SK-MEL-5 (cell line): ENCODE measurements around the gene RNF123. TPM values are rescaled to one million over a fixed set of nuclear protein-coding genes. Genes with fewer than 3 reads are reported as not detected.
A peak's percentile ranks its signal among the peaks of the same experiment; 100 is the strongest.
"Not testable (repeated sequence)": the region's sequence is repeated elsewhere in the genome, so short reads cannot be mapped to it uniquely, and the experiment has no call there.

Experiments
- DNase-seq: peaks from one replicate; pipeline ENCODE4 v3.0.0-alpha.2; 2016; ENCODE audit warnings: low read depth, low spot score
- in situ Hi-C: cut with HindIII; loops from 2 replicates; pipeline ENCODE4 v1.10.0; 2016; ENCODE audit warnings: low sequenced_read_pairs, high pct_unique_total_duplicates, low pct_unique_long_range_greater_than_20kb
- total RNA-seq: library from RNA; depleted of rRNA; stranded (reverse); fragments of >200 nt; shearing (Covaris generic); gene quantifications from 2 replicates; pipeline ENCODE4 v1.2.3, GENCODE V29; 2014

RNF123 gene
- total RNA-seq, 1 experiment from 2014 or later, result 33.5 TPM

DNA sequence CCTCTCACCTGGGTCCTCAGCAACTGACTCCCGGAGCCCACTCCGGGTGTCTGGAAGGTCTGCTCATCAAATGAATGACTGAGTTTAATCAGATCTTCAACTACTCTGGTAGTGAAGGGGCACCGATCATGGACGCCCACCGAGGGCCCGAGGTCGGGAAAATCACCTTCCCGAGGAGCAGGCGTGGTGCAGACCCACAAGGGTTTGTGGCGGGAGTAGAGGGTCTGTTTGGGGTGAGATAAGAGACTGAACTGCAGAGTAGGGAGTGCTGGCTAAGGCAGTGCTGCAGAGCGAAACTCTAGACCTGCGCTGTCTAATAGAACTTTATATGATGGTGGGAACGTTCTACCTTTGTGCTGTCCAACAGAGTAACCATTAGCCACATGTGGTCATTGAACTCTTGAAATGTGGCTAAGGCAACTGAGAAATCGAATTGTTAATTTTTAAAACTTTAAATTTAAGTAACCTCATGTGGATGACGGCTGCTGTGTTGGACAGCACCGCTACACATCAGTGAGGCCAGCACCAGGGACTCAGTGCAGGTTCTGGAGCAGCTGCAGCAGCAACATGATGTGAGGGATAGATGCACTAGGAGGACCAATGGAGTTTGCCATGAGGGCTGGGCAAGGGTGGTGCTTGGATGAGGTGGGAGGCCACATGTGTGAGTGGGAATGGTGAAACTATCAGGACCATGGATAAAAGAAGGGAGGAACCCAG is 709 bp downstream of the RNF123 start:
- in situ Hi-C loops, DNase-seq: not testable (repeated sequence)

DNA sequence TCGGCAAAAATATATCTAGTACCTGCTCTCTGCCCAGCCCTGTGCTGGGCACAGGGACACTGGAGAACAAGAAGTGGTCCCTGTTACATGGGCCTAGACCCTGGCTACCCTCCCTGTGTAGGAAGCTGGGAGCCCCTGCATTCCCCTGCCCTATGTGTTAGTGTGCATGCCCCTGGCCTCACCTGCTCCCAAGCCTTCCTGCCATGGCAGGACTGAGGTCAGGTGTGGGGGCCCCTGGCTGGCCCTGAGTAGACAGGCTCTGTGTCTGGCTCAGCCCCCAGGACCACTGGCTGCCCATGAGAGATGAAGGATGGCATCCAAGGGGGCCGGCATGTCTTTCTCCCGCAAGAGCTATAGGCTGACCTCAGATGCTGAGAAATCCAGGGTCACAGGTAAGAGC is 1.5 kb downstream of the RNF123 start:
- in situ Hi-C loops, DNase-seq: not testable (repeated sequence)

DNA sequence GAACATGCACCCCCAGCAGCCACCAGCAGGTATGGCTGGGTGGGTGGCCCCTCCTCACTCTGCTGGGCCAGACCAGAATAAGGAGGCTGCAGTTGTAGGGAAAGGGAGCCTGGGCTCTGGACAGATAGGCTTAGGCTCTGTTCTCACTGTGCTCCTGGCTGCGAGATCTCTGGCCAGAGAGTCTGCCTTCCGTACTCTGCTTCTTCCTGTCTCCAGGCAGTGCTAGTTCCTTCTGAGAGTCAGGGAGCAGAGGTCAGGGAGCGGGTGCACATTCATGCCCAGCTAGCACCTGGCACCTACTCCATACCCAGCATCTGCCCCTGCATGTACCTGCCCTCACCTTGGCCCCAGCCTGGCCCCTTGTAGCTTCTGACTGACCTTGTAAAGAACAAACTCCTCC is 2.1 kb downstream of the RNF123 start:
- DNase-seq, in situ Hi-C loops: not testable (repeated sequence)

DNA sequence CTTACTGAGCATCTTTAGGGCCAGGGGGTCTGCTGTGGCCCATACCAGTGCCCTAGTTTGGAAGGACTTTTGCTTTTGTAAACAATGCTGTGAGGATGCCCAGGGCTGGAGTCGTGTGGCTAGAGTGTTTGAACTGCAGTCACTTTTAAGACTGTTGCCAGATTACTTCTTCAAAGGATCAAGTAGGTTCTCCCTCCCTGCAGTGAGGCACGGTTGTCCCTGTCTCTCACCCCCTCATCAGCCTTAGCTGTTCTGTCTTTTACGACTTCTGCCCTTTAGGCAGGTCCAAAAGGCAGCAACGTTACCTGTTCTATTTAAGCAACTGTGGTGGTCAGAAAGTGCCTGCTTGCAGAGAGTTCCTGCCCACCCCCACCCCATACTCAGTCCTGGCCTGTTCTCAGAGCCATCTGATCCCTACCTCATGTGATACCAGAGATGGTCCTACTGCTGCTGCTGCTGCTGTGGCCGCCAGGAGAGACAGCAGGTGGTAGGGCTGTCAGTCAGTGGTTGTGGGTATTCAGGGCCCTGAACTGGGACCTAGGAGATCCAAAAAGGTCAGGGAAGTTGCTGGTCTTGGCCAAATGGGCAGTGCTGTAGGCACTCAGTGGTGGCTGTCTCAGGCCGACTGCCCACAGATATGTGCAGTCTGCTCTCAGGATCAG is 5.2 kb downstream of the RNF123 start:
- in situ Hi-C loops, result not testable (repeated sequence)

DNA sequence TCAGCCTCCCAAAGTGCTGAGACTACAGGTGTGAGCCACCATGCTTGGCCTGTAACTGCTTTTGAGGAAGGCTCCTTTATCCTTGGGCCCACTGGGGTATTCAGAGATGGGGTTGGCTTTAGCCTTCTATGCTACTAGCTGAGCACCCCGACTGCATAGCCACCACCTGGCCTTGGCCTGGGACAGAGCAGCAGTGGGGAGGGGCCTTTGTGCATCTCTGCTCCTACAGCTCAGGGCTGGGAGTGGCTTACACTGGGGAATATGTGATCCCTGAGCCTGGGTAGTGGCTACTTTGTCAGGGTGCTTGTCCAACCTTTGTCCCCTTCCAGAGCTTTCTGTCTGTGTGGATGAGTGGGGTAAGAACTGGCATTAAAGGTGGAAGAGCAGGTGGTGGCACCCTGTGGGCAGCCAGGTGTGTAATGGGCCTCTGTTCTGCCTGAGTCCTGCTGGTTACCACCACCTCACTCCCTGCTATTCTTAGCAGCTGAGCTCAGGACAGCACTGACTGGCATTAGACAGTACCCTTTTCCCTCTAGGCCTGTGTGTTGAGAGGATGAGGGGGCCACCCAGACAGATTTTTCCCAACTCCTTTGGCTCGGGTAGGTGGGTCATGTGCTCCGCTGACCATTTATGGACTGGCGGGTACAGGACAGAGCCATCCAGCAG is 6.1 kb downstream of the RNF123 start:
- in situ Hi-C loops, DNase-seq: not testable (repeated sequence)

More for the DNA sequence above, 5.2 kb downstream of the RNF123 start:
- DNase-seq, result not testable (repeated sequence)

DNA sequence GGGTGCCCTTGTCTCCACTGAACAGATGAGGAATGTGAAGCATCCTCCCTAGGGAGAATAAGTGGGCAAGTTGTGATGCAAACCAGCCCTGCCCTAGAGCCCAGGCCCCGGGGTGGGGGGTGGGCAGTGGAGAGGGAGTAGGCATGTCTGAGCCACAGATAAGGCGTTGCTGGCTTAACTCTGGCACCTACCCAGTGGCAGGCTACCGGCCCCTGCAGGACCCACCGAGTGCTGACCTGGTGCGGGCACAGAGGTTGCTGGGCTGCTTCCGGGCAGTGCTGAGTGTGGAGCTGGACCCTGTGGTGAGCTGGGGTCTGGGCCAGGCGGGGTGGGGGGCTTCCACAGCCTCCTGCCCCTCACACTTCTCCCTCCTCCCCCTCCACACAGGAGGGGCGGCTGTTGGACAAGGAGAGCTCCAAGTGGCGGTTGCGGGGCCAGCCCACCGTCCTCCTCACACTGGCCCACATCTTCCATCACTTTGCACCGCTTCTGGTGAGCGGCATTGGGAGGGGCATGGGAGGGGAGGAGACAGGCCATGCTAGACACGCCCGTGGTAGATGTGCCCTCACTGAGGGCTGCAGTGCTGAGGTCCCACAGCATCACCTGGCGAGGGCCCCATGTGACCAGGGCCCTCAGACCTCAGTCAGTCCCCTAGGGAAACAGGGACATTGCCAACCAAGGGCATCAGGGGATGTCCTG is 10.1 kb downstream of the RNF123 start:
- in situ Hi-C loops, result no loop called here
- no peak for DNase-seq

DNA sequence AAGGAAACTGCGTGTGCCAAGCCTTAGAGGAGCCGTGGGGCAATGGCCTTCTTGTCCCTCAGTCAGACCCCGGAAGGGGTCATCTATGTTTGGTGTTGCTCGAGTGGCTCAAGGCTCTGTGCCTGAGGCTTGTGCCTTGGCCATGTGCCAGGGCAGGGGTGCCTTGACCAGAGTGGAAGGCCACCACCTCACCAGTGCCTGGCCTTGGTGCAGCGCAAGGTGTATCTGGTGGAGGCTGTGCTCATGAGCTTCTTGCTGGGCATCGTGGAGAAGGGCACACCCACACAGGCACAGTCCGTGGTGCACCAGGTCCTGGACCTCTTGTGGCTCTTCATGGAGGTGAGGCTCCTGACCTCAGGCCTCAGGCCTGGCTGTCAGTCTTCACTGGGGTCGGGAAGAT is 10.7 kb downstream of the RNF123 start:
- no peak for DNase-seq
- in situ Hi-C loops, result no loop called here

DNA sequence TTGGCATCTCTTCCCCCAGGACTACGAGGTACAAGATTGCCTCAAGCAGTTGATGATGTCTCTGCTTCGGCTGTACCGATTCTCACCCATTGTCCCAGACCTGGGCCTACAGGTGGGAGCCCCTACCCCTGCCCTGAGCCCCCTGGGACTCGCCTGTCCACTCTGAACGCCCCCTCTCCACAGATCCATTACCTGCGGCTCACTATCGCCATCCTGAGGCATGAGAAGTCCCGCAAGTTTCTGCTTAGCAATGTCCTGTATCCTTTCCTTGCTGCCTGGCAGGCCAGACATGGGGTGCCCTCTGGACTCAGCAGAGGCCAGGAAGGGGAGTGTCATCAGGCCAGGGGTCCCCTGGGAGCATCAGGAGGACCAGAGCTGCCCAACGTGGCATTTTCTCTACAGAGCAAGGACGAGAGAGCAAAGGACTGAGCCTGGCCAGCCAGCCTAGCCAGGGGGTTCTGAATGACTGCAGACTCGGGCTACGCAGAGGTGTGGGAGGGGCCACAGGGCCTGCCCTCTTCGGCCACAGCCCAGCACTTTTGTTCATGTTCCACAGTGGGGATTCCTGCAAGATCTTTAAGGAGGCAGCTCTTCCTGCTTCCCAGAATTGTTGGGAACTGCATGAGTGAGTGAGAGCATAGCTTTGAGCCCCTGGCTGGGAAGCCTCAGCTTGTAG is 11.2 kb downstream of the RNF123 start:
- DNase-seq, result peak; percentile 24
- in situ Hi-C loops, result no loop called here

DNA sequence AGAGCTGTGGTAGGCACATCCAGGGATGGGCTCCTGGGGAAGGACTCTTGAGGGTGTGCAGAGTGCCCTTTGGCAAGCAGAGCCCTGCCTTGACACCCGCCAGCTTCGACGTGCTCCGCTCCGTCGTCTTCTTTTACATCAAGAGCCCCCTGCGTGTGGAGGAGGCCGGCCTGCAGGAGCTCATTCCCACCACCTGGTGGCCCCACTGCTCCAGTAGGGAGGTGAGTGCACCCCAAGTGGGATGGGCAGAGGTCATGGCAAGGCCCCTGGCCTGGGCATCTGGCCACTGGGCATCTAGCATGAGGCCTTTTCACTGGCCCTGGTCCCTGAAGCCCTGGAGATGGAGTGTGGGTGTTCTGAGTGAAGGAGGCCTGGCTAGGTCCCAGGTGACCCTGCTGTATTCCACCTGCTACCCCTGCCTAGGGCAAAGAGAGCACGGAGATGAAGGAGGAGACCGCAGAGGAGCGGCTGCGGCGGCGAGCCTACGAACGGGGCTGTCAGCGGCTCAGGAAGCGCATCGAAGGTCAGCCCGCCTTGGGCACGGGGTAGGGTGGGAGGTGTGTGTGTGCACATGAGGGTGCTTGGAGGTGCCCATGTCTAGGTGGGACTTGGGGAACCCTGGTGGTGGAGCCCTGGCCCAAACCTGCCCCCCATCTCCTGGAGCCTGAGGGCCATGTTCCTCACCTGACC is 12.2 kb downstream of the RNF123 start:
- DNase-seq, result peak; percentile 27
- in situ Hi-C loops, result no loop called here

DNA sequence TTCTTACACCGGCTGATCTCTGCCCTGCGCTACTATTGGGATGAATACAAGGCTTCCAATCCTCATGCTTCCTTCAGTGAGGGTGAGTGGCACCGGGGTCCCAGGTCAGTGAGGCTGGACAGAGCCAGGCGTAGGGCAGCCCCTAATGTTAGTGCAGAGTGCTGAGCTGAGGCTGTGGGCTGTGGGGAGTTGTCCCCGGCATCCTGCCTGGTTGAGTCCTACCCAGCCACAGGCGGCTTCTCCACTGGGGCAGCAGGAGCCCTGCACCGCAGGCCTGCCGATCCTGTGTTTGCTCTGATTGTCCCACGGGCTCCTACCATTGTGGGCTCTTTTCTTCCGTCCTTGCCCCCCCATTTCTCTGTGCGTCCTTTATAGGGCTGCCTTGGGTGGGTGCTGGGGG is 13.3 kb downstream of the RNF123 start:
- DNase-seq, result no peak
- in situ Hi-C loops, result no loop called here

DNA sequence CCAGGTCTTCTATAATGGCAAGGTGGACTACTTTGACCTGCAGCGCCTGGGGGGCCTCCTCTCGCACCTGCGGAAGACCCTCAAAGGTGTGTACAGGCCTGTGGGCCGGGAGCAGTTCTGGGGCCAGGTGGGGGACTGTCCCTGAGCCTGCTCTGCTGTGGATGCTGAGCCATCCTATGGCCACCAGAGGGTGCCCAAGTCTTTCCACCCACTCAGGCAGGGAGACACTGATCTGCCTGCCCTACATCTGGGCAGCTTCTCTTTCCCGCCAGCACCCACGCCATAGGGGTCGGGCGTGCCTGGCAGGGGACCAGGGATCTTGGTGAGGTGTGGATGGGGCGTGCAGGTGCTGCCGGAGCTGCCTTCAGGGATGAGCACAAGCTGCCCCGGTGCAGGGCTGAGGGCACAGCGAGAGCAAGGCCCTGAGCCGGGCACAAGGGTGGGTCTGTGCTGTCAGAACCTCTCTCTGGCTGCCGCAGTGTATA is 14.1 kb downstream of the RNF123 start:
- in situ Hi-C loops, result no loop called here

DNA sequence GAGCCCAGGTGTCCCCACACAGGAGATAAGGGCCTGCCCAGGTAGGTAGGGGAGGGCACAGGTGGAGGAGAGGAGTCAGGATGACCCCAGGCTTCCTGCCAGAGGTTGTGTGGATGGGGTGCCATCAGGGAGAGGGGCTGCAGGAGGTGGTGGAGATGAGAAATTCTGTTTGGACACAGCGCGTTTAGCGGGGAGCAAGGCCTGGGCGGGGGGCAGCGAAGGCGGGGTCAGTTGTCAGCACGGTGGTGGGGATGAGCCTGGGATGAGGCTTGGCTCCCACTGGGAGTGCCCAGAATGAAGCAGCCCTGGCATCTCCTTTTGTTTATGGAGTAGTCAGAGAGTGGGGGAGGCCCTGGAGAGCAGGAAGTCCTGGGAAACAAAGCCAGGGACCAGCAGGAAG is 14.6 kb downstream of the RNF123 start:
- in situ Hi-C loops, result no loop called here

More for the DNA sequence above, 14.1 kb downstream of the RNF123 start:
- peak; percentile 81 for DNase-seq

DNA sequence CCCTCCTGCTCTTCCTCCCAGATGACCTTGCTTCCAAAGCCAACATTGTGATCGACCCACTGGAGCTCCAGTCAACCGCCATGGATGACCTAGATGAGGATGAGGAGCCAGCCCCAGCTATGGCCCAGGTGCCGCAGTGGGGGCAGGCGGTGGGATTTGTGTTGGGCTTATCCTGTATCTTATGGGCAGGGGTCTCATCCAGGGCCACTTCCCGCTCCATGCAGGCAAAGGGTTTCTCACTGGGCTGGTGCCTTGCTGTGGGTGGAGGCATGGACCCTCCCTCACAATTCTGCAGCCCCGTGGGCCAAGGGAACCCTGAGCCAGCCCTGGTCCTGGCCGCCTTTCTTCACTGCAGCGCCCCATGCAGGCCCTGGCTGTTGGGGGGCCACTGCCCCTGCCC is 15.3 kb downstream of the RNF123 start:
- no peak for DNase-seq
- in situ Hi-C loops, result no loop called here

More for the DNA sequence above, 14.6 kb downstream of the RNF123 start:
- no peak for DNase-seq

DNA sequence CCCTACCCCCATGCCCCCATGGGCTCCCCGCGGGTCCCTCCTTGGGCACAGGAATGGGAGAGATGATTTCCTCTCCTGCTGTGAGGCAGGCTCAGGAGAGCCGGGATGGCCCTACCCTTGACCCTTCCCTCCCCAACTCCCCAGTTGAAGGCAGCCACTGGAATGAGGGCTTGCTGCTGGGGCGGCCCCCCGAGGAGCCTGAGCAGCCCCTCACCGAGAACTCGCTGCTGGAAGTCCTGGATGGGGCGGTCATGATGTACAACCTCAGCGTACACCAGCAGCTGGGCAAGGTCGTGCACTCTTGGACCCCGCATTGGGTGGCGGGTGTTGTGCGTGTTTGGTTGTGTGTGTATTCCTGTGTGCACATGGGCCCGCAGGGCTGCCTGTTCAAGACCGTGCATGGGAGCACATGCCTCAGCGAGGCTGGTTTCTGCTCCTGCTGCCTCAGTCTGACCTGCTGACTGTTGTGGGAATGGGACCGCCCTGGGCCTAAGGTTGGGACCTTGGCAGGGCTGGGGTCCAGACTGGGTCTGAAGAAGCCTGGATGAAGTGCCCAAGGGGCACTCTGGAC is 16.1 kb downstream of the RNF123 start:
- no peak for DNase-seq
- in situ Hi-C loops, result no loop called here

DNA sequence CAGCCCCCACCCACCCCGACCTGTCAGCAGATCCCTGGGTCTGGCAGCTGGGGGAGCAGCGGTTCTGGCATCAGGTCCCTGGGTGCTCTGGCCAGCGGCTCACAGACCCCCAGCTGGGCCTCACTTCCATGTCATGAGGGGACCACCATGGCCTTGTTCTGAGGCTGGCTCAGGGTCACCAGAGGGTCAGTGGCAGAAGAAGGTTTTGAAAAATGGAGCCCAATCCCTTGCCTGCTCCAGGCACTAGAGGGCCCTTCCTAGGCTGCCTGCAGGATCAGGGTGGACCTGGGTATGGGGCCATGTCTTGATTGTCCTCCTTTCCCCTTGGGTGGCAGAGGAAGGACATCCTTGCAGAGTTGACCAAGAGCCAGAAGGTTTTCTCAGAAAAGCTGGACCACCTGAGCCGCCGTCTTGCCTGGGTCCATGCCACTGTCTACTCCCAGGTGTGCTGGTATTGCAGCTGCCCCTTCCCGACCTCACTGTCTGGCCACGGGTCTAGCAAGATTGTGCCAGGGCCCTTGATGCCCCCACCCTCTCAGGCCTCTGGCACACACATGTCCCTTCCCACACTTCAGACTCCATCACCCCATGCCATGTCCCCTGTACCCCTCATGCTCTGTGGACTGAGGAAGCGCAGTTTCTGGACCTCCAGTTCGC is 17.2 kb downstream of the RNF123 start:
- in situ Hi-C loops, result no loop called here
- no peak for DNase-seq

DNA sequence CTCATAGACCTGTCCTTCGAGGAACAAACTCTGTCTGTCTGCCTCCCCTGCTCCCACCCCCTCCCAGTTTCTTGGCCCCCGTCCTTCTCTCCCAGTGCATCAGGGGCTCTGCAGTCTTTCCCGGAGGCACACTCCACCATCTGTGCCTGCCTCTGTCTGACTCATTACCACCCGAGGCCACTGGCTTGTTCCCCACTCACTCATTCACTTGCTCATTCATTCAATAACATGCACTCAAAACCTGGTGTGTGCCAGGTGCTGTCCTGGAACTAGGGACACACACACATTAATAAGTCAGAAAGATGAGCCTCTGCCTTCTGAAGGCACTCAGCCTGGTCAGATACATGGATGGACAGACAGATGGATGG is 17.7 kb downstream of the RNF123 start:
- DNase-seq, result no peak
- in situ Hi-C loops, result no loop called here
